Measurements from ENCODE around the gene USP12. TPM values are rescaled to one million over a fixed set of nuclear protein-coding genes. Genes with fewer than 3 reads are reported as not detected.

The USP12 gene
- total and polyA plus RNA-seq, 2 experiments from 2014 or later = 18.4 to 39.3 TPM

GRCh38 chr13:27053210-27053884 lies 118.3 kb downstream of the USP12 start:
- H3K4me1 ChIP-seq (ENCODE audit: insufficient read depth) = no peaks in the 10 kb centered on the region
- Mint-ChIP-seq H3K36me3 (ENCODE audit: low read depth) (no peaks in the 10 kb centered on the region), H3K27ac (no peak overlapping the region), H3K27me3 (ENCODE audit: insufficient read depth, low read depth, poor library complexity) (peaks cover 2% of the 10 kb centered on the region), H3K9me3 (no peaks in the 10 kb centered on the region), H3K4me1 (peaks cover 11% of the 10 kb centered on the region), H3K4me3 (no peak overlapping the region)
- no peaks in the 10 kb centered on the region for H3F3A ChIP-seq (replicated peaks; ENCODE audit: low read depth)
- no peaks in the 10 kb centered on the region for H3K9me2 ChIP-seq (ENCODE audit: insufficient read depth)
- DNase-seq (ENCODE audit: low spot score) (no peak), ATAC-seq (no peak)
- no peak overlapping the region for H3K4me3 ChIP-seq
- H2AFZ ChIP-seq = no peak overlapping the region
- H4K20me1 ChIP-seq (replicated peaks; ENCODE audit: insufficient read depth) = 0 out of 2 replicates have a peak, but pooled peaks cover 3% of the 10 kb centered on the region
- H3K79me2 ChIP-seq (replicated peaks; ENCODE audit: insufficient read depth) = no peaks in the 10 kb centered on the region
- no peak overlapping the region for H3K27ac ChIP-seq (ENCODE audit: low read depth)
- H3K4me2 ChIP-seq = no peak overlapping the region
- H3K36me3 ChIP-seq (ENCODE audit: insufficient read depth) = no peaks in the 10 kb centered on the region
- no peak for TF ChIP-seq EZH2phosphoT487 (IDR thresholded peaks at IDR 0.05; ENCODE audit: unreplicated experiment)
- TF ChIP-seq REST (IDR thresholded peaks at IDR 0.05; ENCODE audit: unreplicated experiment) = no peak
- TF ChIP-seq ZNF331 (CRISPR knock-in tag; IDR thresholded peaks at IDR 0.05; ENCODE audit: low read depth) = no peak
- no peak for TF ChIP-seq POLR2AphosphoS5 (IDR thresholded peaks at IDR 0.05; ENCODE audit: low read depth)
- TF ChIP-seq JUNB (IDR thresholded peaks at IDR 0.05; ENCODE audit: unreplicated experiment) = no peak
- no peak for TF ChIP-seq NANOG (IDR thresholded peaks at IDR 0.05; ENCODE audit: borderline replicate concordance)
- no peak for TF ChIP-seq STAT1 (IDR thresholded peaks at IDR 0.05; ENCODE audit: unreplicated experiment)
- TF ChIP-seq CREB1 (CRISPR knock-in tag; IDR thresholded peaks at IDR 0.05; ENCODE audit: low read depth) = no peak
- no peak for TF ChIP-seq CTCF (conservative IDR thresholded peaks at IDR 0.05; ENCODE audit: low read depth in 2 of 2)
- TF ChIP-seq ETS1 (IDR thresholded peaks at IDR 0.05) = no peak
- no peaks in the 10 kb centered on the region for H3K27me3 ChIP-seq (ENCODE audit: insufficient read depth)

All from GM23338 (cell line).